NCI-H510A (cell line): ENCODE measurements around the gene INPP5F.
"Not testable (repeated sequence)": the region's sequence is repeated elsewhere in the genome, so short reads cannot be mapped to it uniquely, and the experiment has no call there.

Experiments used
- DNase-seq: peaks from one replicate; lab custom pipeline; 2025; lab: John Stamatoyannopoulos, UW

Gene INPP5F

DNA sequence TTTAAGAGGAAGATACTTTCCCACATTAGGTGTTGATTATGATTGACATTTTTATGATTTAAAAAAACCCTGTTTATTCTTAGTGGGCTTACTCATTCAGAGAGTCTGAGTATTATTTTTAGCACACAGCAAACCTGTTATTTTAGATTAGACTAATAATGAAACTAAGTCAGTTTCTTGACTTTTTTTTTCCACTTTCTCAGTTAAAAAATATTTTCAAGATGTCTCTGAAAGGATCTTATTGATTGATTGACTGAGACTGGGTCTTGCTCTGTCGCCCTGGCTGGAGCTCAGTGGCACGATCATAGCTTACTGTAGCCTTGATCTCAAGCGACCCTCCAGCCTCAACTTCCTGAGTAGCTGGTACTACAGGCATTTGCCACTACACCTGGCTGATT is 20.4 kb upstream of the INPP5F start:
- no peak for DNase-seq

DNA sequence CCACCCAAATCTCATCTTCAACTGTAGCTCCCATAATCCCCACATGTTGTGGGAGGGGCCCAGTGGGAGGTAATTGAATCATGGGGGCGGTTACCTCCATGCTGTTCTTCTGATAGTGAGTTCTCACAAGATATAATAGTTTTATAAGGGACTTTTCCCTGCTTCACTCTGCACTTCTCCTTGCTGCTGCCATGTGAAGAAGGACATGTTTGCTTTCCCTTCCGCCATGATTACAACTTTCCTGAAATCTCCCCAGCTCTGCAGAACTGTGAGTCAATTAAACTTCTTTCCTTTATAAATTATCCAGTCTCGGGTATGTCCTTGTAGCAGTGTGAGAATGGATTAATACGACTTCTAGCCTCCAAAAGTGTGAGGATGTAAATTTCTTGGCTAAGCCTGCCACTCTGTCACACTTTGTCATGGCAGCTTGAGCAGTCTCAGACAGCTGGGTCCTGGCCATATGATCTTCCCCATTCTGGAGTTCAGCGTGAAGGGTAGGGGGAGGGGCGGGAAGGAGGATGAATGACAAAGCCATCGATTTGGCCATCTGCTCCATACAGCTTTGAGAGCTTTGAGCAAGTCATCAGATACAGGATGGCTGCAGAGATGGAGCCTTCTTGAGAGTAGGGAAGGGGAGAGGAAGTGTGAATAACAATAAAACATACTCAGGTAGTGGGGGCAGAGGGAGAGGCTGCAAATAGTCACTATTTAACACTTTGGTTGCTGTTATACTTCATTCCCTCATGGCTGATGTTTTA is 19.1 kb upstream of the INPP5F start:
- DNase-seq: no peak

DNA sequence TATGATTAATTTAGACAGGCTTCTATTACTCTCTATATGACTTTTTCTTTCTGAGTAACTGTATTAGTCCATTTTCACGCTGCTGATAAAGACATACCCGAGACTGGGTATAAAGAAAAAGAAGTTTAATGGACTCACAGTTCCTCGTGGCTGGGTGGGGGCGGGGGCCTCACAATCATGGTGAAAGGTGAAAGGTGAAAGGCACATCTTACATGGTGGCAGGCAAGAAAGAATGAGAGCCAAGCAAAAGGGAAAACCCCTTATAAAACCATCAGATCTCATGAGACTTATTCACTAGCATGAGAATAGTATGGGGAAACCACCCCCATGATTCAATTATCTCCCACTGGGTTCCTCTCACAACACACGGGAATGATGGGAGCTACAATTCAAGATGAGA is 18.5 kb upstream of the INPP5F start:
- DNase-seq: not testable (repeated sequence)

DNA sequence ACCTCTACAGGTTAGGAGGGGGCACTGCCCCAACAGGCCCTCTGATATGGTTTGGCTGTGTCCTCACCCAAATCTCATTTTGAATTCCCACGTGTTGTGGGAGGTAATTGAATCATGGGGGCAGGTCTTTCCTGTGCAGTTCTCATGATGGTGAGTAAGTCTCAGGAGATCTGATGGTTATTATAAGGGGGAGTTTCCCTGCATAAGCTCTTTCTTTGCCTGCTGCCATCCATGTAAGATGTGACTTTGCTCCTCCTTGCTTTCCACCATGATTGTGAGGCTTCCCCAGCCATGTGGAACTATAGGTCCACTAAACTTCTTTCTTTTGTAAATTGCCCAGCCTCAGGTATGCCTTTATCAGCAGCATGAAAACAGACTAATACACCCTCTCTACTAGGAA is 14.9 kb upstream of the INPP5F start:
- DNase-seq: not testable (repeated sequence)

DNA sequence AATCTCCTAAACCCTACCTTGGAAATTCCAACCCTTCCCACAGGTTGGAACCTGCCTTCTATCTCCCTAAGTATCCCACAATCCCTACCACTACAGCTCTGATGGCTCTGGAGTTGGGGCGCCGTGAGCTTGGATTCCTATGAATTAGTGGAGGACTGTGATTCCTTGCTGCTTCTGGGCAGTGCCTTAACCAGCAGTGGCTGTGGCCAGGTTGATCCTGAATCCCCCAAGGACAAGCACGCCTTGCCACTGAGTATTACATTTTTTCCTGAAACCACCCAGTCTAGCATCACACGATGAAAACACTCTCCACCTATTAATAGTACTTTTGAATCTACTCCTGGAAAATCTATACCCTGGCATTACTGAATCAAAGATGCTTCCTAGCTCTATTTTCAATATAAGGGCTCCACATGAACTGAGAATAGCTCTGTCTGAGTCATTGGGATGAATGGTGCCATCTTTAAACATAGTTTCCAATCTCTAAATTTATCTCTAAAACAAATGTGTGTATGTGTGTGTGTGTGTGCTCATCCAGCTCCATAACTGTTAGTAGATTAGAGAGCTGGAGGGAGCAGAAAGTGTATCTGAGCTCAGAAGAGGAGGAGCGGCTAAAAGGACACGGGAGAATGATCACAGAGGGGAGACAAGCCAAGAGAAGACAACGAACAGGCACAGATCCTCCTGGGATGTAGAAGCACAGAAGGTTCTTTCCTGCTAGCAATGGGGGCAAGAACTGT is 11.9 kb upstream of the INPP5F start:
- no peak for DNase-seq

DNA sequence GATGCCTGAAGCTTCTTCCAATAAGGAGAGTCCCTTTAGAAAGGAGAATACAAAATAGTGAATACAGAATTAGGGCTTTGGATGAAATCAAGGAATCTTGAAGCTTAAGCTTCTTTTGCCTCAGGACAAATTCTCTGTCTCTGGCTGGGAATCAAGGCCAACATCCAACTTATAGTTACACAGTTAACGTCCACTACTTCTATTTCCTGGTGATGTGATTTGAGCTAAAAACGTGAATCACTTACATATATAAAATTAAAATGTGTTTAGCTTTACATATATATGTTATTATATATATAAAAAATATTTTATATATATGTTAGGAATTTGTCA is 11.4 kb upstream of the INPP5F start:
- no peak for DNase-seq

DNA sequence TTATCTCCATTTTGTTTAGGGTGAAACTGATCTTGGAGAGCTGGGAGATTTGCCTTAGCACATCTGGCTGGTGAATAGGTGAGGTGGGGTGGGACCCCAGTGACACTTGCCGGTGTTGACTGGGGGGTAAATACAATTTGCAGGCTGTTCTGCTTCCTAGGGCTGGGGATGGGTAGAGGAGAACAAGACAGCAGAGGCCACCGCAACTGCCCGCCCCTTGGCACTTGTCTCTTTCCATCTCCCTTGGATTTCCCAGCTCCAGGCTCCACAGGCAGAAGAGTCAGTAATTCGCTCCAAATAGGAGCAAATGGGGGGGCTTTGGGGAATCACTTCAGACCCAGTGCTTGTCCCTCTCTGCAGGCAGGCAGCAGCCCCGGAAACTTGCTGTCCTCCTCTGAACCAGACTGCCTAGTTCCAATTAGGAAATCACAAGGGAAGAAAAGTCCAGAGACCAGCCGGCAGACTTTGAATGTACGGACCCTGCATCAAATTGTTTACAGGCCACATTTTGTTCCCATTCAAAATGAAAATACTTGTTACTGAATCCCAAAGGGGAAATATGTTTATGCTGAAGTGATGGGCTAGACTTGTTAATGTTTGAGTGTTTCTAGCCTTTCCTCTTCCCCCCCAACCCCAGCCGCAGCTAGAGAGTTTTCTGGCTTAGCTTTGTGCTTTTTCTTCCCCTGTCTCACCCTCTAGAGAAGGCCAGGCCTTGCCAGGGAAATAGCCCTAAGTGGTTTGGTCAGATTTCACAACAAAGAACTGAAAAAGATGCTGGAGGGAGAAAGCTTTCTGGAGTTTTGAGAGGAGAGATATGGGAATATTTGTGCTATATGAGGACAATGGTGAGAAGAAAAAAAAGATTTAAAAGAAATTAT is 10.0 kb upstream of the INPP5F start:
- no peak for DNase-seq

DNA sequence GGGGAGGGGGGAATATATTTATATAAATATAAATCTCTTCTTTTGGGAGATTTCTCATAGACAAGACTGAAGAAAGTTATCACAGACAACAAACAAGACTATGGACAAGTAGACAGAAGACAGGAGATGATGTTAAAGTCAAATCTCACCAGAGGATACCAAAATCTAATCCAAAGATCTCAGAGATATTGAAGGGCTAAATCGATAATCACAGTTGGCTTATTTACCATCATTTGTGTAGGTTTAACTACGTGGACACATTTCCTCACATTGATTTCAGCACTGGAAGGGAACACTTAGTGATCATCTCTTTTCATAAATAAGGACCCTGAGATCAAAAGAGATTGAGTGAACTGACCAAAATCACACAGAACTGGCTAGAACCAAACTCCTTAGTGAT is 2.7 kb upstream of the INPP5F start:
- DNase-seq: no peak

DNA sequence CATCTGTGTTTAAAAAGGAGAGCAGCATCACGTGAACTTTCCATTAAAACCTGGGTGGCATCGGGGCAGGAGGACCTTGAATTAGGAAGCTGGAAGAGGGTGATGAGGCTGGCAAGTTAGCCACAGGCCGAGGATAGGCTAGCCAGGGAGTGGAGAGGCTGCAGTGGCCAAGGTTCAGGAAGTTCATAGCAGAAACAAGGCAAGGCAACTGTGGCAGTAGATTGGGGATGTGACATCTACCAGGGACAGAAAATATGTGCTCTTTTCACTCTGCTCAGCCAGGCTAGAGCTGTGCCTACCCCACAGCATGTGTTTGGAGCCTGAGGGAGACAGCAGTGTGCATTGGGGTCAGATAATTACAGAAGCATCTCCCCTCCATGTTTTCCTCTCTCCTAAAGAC is 2.2 kb upstream of the INPP5F start:
- DNase-seq: no peak

DNA sequence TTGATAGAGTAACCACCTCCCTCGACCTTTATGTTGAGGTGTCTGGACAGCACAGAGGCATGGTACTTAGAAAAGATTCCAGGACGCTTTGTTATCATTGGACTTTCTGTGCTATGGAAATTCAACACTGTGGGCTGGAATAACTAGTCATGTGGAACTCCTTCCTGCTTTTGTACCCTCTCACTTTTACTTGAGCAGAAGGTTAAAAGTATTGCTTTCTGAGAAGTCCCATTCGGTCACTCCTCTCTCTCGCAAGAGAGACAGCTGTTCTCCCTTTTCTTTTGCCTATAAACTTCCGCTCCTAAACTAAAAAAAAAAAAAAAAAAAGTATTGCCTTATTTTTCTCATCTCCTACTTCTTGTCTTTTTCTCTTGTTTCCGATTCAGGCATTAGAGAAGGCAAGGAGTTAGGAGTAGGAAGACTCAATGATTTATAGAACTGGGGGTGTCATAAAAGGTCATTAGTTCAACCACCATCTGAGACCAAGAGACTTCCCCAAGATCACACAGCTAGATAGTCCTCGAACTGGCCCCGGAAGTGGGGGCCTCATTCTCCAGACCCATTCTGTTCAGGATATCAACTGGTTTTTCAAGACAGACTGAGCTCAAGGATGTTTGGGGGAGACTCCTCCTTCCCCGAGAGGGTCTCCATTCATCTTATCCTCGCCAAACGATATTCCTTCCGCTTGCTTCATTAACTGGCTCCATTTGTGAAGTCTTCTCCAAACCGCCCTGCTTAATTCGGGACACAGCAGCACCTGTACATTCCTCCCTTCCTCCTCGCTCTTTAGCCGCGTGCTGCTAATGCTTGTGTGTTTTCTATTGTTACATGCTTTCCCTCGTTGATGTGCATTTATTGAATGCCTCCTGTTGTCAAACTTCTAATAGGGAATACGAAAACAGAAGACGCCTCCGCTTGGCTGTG is 995 bp upstream of the INPP5F start:
- no peak for DNase-seq

DNA sequence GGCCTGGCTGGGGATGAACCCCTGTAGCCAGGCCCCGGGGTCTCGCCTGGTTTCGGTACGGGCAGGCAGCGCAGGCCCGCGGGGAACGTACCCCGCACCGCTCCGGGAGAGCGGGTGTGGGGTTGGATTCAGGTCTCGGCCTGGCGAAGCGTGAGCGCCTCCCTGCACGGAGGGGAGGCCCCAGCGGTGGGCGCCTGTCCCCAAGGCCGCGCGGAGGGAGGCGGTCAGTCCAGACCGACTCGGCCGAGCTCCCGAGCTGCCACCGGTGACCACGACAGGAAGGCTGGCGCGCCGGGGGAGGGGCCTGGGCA is 378 bp upstream of the INPP5F start:
- no peak for DNase-seq

DNA sequence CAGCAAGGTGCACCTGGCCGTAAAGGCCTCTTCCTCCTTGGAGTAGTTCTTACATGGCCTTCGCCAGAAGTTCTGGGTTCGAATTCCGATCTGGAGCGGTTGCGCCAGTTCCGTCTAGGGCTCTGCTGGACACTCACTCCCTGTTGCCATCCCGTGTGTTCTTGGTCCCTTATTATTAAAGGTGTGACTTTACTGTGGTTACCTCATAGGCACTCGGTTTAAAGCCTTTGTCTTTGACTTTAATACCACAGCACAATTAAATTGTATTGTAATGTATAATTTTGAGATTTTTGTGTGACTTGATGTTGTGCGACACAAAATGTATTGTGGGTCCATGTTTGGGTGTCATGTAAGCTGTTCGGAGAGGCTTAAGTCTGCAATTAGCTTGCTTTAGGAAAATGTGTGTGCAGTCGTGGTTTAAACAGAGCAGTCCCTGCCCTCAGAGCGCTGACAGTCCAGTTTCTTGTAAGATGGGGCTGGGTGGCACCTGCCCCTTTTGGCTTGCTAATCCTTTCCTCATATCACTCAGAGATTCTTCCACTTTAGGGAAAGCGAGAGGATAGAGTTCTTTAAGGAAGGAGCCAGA is 919 bp downstream of the INPP5F start:
- no peak for DNase-seq

DNA sequence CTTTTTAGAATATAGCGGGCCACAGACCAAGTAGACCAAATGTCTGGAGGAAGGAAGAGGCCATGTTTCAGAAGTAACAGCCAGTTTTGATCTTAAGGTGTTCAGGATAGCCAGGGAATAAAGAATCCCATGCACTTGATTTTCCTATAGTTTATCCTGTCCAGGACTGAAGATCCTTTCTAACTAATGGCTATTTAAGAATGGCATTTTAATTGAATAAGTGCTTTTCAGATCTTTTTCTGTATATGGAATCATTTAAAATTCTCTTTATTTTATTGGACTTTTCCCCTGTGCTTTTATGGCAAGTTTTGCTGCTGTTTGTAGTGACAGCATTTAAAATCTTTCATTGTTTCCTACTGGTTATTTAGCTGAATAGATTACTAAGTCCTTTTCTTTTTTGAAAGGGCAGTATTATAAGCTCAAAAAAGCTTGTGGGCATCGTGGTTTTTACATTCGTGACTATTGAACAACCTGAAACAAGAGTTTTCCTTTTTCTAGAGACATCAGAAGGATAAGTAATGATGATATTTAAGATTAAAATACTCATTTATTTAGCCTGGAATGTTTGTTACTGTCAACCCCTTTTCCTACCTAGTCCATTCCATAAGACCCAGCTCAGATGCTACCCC is 2.4 kb downstream of the INPP5F start:
- DNase-seq: no peak

DNA sequence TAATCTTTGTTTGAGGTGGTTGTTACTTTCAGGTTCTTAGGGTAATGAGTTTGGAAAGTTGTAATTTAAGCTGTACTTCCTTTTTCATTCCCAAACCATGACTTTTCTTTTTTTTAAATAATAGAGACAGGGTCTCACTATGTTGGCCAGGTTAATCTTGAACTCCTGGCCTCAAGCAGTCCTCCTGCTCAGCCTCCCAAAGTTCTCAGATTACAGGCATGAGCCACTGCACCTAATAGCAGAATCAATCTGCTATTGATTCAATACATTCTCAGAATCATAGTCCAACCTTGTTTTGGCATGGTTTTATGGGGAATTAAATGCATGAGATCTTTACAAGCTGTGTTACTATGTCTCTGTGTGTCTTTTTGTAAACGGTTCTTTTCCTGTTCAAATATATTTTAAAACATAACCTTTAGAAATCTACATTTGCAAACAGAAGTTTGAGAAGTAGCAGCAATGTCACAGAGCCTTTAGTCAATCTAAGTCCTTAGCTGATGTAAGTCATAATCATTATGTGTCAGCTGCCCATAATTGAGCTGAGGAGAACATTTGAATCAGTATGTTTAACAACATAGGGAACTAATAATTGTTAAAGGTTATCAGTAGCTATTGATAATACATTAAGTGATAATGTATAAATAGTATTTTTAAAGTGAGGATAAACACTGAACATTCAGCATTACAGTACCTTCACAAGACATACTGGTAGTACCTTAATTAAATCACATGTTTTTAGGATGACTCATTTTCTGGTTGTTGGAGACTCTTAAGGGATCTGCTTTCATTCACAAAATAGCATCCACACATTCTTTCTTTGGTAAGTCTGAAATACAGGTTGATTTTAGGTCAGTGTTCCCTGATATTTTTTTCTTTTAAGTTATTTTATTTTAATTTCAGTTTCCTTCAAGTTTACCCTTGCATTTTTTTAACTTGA is 8.8 kb downstream of the INPP5F start:
- DNase-seq: no peak

DNA sequence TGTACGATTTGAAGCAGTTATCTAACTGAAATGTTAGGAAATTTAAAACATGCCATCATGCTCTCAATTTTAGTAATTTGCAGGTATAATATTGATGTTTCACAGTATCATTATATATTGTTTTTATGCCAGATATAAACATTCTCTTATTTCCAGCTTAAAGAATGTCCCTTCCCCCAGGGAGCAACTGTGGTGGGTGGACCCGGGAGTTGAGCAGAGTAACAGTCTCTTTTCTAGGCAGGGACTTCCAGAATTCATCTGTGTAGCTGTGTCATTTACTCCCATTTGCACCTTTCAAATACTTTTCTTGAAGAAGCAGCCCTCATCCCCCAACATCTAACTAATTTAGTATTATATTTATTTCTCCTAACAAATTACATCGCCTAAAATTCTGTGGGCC is 9.6 kb downstream of the INPP5F start:
- no peak for DNase-seq

DNA sequence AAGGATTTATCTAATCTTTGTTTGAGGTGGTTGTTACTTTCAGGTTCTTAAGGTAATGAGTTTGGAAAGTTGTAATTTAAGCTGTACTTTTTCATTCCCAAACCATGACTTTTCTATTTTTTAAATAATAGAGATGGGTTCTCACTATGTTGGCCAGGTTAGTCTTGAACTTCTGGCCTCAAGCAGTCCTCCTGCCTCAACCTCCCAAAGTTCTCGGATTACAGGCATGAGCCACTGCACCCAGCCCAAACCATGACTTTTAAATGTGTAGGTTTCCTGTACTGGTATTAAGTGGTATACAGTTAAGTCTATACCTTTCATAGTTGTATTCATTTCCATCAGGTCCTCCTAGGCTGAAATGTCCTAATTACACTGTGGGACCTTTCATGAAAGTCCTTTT is 10.4 kb downstream of the INPP5F start:
- no peak for DNase-seq

DNA sequence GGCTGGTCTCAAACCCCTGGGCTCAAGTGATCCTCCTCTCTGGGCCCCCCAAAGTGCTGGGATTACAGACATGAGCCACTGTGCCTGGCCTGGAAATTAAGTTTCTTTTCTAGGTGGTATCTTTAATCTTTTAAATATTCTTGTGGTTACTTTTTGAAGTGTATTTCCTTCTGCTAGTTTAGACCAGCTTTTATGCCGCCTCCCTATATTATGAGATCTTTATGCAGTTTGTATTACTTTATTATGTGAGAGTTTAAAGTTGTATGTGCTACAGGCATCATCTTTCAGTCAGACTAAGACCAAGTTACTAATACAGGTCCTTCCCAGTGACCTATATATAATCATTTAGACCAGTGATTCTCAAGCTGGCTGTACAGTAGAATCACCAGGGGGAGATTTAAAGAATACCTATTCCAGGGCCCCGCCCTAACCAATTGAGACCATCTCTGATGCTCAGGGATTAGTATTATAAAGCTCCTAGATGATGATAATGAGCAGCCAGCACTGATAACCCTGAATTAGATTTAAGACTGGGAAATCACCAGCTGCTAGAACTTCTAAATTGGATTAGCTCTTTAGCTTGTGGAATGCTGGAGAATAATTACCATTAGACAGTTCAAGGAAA is 11.3 kb downstream of the INPP5F start:
- DNase-seq: no peak

DNA sequence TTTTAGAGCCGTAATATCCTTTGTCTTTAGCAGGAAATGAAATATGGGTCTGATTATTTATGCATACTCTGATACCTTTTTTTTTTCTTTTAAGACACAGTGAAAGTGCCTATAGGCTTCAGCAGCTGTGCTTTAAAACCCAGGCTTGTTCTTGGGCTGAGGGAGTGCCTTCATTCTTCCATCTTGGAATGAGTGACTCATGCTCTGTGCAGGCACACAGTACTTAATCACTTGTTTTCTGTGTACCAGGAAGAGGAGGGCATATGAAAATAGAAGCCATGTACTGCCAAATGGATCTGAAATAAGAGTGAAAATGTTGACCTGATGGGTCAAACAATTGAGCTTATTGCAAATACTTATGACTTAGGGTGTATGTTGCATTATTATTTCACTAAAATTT is 12.0 kb downstream of the INPP5F start:
- no peak for DNase-seq

DNA sequence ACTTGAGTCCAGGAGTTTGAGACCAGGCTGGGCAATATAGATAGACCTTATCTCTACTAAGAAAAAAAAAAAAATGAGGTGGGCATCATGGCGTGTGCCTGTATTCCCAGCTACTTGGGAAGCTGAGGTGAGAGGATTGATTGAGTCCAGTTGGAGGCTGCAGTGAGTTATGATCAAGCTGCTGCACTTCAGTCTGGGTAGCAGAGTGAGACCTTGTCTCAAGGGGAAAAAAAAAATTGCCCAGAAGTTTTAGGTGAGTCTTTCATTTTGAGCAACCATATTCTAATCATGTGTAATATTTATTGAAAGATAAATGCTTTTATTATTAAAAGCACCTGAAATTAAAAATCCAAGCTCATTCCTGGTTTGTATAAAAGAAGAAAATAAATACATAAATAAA is 13.1 kb downstream of the INPP5F start:
- no peak for DNase-seq

DNA sequence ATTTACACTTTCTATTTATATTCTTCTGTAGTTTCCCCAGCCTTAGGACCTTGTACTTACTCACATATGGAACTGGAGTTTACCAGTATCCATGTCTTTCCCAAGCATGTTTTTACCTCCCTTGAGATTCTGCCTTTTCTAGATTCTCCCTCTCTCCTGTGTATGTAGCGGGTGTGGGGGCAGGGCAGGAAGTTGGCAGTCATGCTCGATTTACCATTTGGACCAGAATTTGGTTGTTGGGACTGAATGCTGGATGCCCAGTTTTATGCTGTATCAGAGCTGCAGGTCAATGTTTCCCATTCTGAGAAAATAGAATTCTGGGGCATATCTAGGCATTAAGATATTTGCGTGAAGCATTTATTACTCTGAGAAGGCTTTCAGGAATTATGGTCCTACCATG is 14.2 kb downstream of the INPP5F start:
- no peak for DNase-seq
